B cell (primary cell): ENCODE results near the gene CACNA2D4. TPM values are rescaled to one million over a fixed set of nuclear protein-coding genes. Genes with fewer than 3 reads are reported as not detected.

ENCODE experiments used
- ATAC-seq: fragments of 200-7000 bp; cut with Tn5 transposase; one replicate; pipeline ENCODE4 v1.10.0; 2021; ENCODE audit warnings: low read depth, mild to moderate bottlenecking, moderate number of reproducible peaks, moderate library complexity
- CTCF ChIA-PET: fragments of 350-600 bp; sonication (Branson Sonifier 250); formaldehyde crosslinking; loops from one replicate; lab custom pipeline; 2021; ENCODE audit warnings: antibody characterized with exemption, inconsistent platforms; lab: Charles Lee
- POLR2A ChIA-PET: fragments of 350-600 bp; sonication (Branson Sonifier 250); formaldehyde crosslinking; loops from one replicate; lab custom pipeline; 2021; ENCODE audit warnings: antibody characterized with exemption; lab: Charles Lee
- DNase-seq: peaks from one replicate; pipeline ENCODE4 v3.0.0; 2013
- H2AFZ ChIP-seq: 2 replicates; pipeline ENCODE4 v1.6.1; 2012; ENCODE audit warnings: mild to moderate bottlenecking, low read depth, low read length; ENCODE audit not compliant: insufficient read depth, poor library complexity, severe bottlenecking
- H3K27ac ChIP-seq, 2 donors: 1 replicate in 1 of 2; 2 replicates in 1 of 2; pipeline ENCODE4 v1.5.1; 2012 to 2013; ENCODE audit warnings: low read length in 2 of 2, mild to moderate bottlenecking in 2 of 2, moderate library complexity in 1 of 2
- H3K27me3 ChIP-seq, 4 experiments: fragments of 200-600 bp in 1 of 4; sonication (generic) in 1 of 4; replicated peaks in 1 of 4; 1 replicate in 2 of 4; 2 replicates in 2 of 4; pipeline versions ENCODE4 v1.6.1 to v1.7.0; 2013 to 2016; ENCODE audit warnings: low read length in 3 of 4, mild to moderate bottlenecking in 2 of 4, mixed read lengths in 1 of 4, moderate library complexity in 1 of 4; ENCODE audit not compliant: insufficient read depth in 4 of 4, control insufficient read depth in 3 of 4; ENCODE audit errors: control extremely low read depth in 1 of 4
- H3K36me3 ChIP-seq, 2 experiments: replicated peaks in 1 of 2; 1 replicate in 1 of 2; 2 replicates in 1 of 2; pipeline versions ENCODE4 v1.6.1 to v1.7.1; 2013; ENCODE audit warnings: low read length in 1 of 2; ENCODE audit not compliant: insufficient read depth in 2 of 2, control insufficient read depth in 1 of 2; ENCODE audit errors: control extremely low read depth in 1 of 2, extremely low read depth in 1 of 2
- H3K4me1 ChIP-seq, 2 donors: fragments of 200-600 bp in 1 of 2; sonication (generic) in 1 of 2; 1 replicate in 1 of 2; 2 replicates in 1 of 2; pipeline versions ENCODE4 v1.5.1 to v1.6.1; 2013 to 2017; ENCODE audit warnings: low read length in 2 of 2; ENCODE audit not compliant: control insufficient read depth in 2 of 2, insufficient read depth in 2 of 2
- H3K4me2 ChIP-seq: replicated peaks from 2 replicates; pipeline ENCODE3; 2012; ENCODE audit warnings: mild to moderate bottlenecking, low read depth, low read length; ENCODE audit not compliant: poor library complexity, severe bottlenecking
- H3K4me3 ChIP-seq, 5 experiments: fragments of 200-600 bp in 1 of 5; sonication (generic) in 1 of 5; 1 replicate in 3 of 5; 2 replicates in 2 of 5; pipeline versions ENCODE4 v1.5.1 to v1.7.0; 2011 to 2016; ENCODE audit warnings: low read length in 4 of 5, mild to moderate bottlenecking in 4 of 5, low read depth in 2 of 5, control low read depth in 1 of 5, moderate library complexity in 1 of 5; ENCODE audit not compliant: insufficient read depth in 1 of 5; ENCODE audit errors: control extremely low read depth in 1 of 5, extremely low read depth in 1 of 5
- H3K79me2 ChIP-seq: fragments of 200-600 bp; sonication (generic); one replicate; pipeline ENCODE4 v1.6.0; 2016; ENCODE audit warnings: low read length; ENCODE audit not compliant: control insufficient read depth, insufficient read depth
- H3K9ac ChIP-seq: fragments of 200-600 bp; sonication (generic); 2 replicates; pipeline ENCODE4 v1.6.1; 2017; ENCODE audit warnings: mild to moderate bottlenecking, low read length, moderate library complexity
- H3K9me3 ChIP-seq, 3 donors: one replicate each; pipeline versions ENCODE4 v1.6.1 to v1.7.1; 2013; ENCODE audit warnings: low read length in 2 of 3; ENCODE audit not compliant: control insufficient read depth in 2 of 3, insufficient read depth in 1 of 3; ENCODE audit errors: control extremely low read depth in 1 of 3
- H4K20me1 ChIP-seq: 2 replicates; pipeline ENCODE4 v1.6.0; 2012; ENCODE audit warnings: mild to moderate bottlenecking, low read length; ENCODE audit not compliant: insufficient read depth, control insufficient read depth, poor library complexity, severe bottlenecking
- H3K27ac Mint-ChIP-seq: one replicate; pipeline ENCODE4 v1.8.0; 2021; ENCODE audit warnings: mixed read lengths
- H3K27me3 Mint-ChIP-seq: one replicate; pipeline ENCODE4 v1.8.0; 2021; ENCODE audit warnings: mixed read lengths
- H3K4me1 Mint-ChIP-seq: one replicate; pipeline ENCODE4 v1.8.0; 2021; ENCODE audit warnings: mixed read lengths
- H3K4me3 Mint-ChIP-seq: one replicate; pipeline ENCODE4 v1.8.0; 2021; ENCODE audit warnings: mixed read lengths
- H3K9me3 Mint-ChIP-seq: one replicate; pipeline ENCODE4 v1.8.0; 2022; ENCODE audit warnings: mixed read lengths; ENCODE audit not compliant: insufficient read depth
- CTCF ChIP-seq: fragments of 200-600 bp; IDR thresholded peaks from one replicate; pipeline ENCODE4 v1.8.0; 2022; ENCODE audit warnings: antibody characterized with exemption, mild to moderate bottlenecking
- EZH2 ChIP-seq: IDR thresholded peaks from 2 replicates; pipeline ENCODE4 v1.6.1; 2012; ENCODE audit warnings: borderline replicate concordance, low read depth, mild to moderate bottlenecking, moderate library complexity, low read length; ENCODE audit not compliant: insufficient read depth, poor library complexity, severe bottlenecking
- WGBS: methylation state at CpG from one replicate; pipeline ENCODE4 v1.1.5; 2013; ENCODE audit warnings: missing lambda C conversion rate; ENCODE audit not compliant: insufficient coverage; 5-methylcytosine and 5-hydroxymethylcytosine counted together
- intact Hi-C: fragments of 100-400 bp; cut with micrococcal nuclease; formaldehyde crosslinking; loops from one replicate; pipeline ENCODE4 v1.10.0; 2022
- polyA plus RNA-seq: library from polyadenylated mRNA; depleted of rRNA; stranded (reverse); fragments of >200 nt; gene quantifications from 2 replicates; pipeline ENCODE4 v1.2.3, GENCODE V29; 2012
- total RNA-seq, 2 donors: library from RNA; stranded (reverse); fragments of 120-200 nt in 1 of 2; gene quantifications; 1 replicate in 1 of 2; 2 replicates in 1 of 2; pipeline versions ENCODE4 v1.2.3 to v1.2.4, GENCODE V29; 2013 to 2022

Gene CACNA2D4
- total and polyA plus RNA-seq, 2 donors (not counting 1 experiment from before 2014, with no cell fraction given) = 6.0 to 7.4 TPM

- intact Hi-C loops = no loop called here
- CTCF ChIA-PET = no interaction called here
- TF ChIP-seq EZH2 (no peak), CTCF (no peak)
Measured at GRCh38 chr12:1870998-1871917, 47.2 kb downstream of the CACNA2D4 start.

GRCh38 chr12:1870086-1870485 is 48.4 kb downstream of the CACNA2D4 start:
- Mint-ChIP-seq H3K27me3 (peaks cover 34% of the 10 kb centered on the region), H3K4me1 (no peaks in the 10 kb centered on the region), H3K27ac (no peak overlapping the region), H3K9me3 (peaks cover 5% of the 10 kb centered on the region), H3K4me3 (no peak overlapping the region)
- Histone ChIP-seq H2AFZ (no peak overlapping the region), H3K9ac (no peak overlapping the region), H3K4me1 (no peaks in the 10 kb centered on the region), H3K27ac (no peak overlapping the region), H3K27me3 (peaks cover 0 to 6% (median 2%) of the 10 kb centered on the region in 4 experiments), H3K79me2 (no peaks in the 10 kb centered on the region), H3K9me3 (peaks cover 0 to 19% (median 2%) of the 10 kb centered on the region in 3 donors), H4K20me1 (no peaks in the 10 kb centered on the region), H3K4me2 (no peak overlapping the region), H3K4me3 (no peak overlapping the region), H3K36me3 (no peaks in the 10 kb centered on the region)
- intact Hi-C loops = no loop called here
- DNase-seq = no peak
- WGBS = 85% methylated on average over 7 of the region's 7 CpGs
- ChIA-PET POLR2A (no interaction called here), CTCF (no interaction called here)
- no peak for TF ChIP-seq CTCF
- no peak for ATAC-seq

More at GRCh38 chr12:1870998-1871917, 47.2 kb downstream of the CACNA2D4 start:
- Histone ChIP-seq H3K4me3 (no peak overlapping the region), H3K4me2 (no peak overlapping the region), H3K4me1 (no peaks in the 10 kb centered on the region), H3K27ac (no peak overlapping the region), H3K27me3 (peaks cover 0 to 6% (median 2%) of the 10 kb centered on the region in 4 experiments), H4K20me1 (no peaks in the 10 kb centered on the region), H3K36me3 (no peaks in the 10 kb centered on the region), H3K79me2 (no peaks in the 10 kb centered on the region), H3K9me3 (peaks cover 0 to 15% (median 2%) of the 10 kb centered on the region in 3 donors), H3K9ac (no peak overlapping the region), H2AFZ (no peak overlapping the region)
- Mint-ChIP-seq H3K27ac (no peak overlapping the region), H3K9me3 (peaks cover 5% of the 10 kb centered on the region), H3K4me3 (no peak overlapping the region), H3K4me1 (no peaks in the 10 kb centered on the region), H3K27me3 (peaks cover 32% of the 10 kb centered on the region)
- POLR2A ChIA-PET = no interaction called here
- no peak for DNase-seq
- ATAC-seq = no peak
- 95% methylated on average over 22 of the region's 24 CpGs for WGBS
